Dermis microvascular lymphatic vessel endothelial cell (primary cell): ENCODE data around the gene ZNF385B. TPM values are rescaled to one million over a fixed set of nuclear protein-coding genes. Genes with fewer than 3 reads are reported as not detected.

Experiments
- DNase-seq, 2 donors: peaks; one replicate each; pipeline versions ENCODE4 v3.0.0 to v3.0.0-alpha.2; 2010; ENCODE audit warnings: low read depth in 2 of 2
- total RNA-seq: library from RNA; depleted of rRNA; stranded (reverse); fragments of >200 nt; gene quantifications from 2 replicates; pipeline ENCODE4 v1.2.1, GENCODE V29; 2014

The ZNF385B gene
- total RNA-seq, 1 donor from 2014 or later: not detected

GRCh38 chr2:179556425-179556824, 305.0 kb downstream of the ZNF385B start:
- no peak for DNase-seq

DNA sequence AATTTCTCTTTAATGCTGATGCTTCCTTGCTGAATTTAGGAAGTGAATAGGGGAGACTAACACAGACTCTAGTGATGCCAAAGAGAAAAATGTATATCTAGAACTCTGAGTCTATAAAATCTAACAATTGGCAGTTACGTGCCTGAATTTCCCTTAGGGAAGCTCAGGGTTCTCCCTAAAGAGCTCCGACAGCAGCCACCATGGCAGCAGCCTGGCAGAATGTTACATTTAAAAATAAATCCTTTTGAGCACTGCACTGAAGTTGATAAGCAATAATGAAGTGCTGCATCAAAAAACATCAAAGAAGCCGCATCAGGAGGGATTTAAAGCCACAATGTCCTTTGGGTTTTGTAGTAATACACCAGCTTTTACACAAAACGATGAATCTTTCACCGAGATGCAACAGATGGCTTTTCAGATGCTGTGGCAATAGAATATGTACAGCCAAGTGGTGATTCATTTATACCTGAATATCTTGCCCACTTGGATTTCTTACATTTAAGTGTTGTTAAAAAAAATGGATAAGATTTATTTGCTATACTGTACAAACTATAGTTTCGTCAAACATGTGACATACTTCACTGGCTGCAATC, 305.6 kb downstream of the ZNF385B start:
- no peak for DNase-seq

DNA sequence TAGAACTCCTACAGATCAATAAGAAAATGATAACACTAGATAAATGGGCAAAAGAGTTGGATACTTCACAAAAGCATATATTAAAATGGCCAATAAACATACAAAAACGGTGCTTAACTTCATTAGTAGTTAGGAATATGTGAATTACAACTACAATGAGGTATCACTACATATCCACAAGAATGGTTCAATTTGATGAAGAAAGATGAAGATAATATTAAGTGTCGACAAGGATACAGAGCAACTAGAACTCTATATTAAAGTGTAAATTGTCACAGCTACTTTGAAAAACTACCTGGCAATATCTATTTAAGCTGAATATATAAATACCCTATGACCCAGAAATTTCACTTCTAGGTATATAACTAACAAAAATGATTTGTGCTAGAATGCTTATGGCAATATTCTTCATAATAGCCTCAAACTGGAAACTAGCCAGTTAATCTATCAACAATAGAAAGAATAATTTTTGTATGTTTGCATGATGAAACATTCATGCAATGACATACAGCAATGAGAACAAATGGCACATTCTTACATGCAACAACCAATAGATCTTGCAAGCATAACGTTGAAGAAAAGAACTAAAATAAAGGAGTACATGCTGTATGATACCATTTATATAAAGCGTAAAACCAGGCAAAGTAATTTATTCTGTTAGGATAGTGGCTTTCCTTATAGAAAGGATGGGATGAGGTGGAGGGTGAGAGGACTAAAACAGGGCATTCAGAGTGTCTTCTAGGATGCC, 306.6 kb downstream of the ZNF385B start:
- DNase-seq: no peak

DNA sequence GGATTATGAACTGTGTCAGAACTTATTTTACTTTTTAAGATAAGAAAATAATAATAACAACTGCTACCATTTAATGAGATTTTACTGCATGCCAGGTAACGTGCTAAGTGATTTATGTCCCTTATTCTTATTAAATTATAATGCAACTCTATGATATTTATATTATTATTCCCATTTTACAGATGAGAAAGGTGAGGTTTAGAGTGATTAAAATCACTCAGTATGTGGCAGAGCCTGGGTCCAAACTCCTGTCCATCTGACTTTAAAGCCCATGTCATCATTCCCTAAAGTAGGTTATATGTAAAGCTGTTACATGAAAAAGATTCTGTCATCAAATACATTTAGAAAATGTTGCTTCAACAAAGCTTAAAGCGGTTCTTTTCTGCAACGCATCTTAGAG, 308.0 kb downstream of the ZNF385B start:
- DNase-seq: no peak

GRCh38 chr2:179551539-179552045, 309.8 kb downstream of the ZNF385B start:
- no peak for DNase-seq

DNA sequence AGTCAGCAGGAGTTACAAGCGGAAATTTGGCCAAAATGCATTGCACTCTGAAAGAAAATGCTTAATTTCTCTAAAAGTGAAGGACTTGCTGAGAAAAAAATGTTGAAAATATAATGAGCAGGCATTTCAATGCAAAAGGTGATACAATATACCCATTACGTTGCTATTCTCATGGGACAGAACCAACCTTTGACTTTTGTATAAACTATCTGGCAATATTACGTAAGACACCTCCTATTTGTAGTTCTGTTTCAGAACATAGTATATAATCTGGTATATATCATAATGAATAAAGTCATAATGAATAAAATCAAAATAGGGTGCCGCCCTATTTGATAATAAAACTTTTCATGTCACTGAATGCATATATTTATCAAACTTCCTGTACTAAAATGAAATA, 310.6 kb downstream of the ZNF385B start:
- no peak for DNase-seq

DNA sequence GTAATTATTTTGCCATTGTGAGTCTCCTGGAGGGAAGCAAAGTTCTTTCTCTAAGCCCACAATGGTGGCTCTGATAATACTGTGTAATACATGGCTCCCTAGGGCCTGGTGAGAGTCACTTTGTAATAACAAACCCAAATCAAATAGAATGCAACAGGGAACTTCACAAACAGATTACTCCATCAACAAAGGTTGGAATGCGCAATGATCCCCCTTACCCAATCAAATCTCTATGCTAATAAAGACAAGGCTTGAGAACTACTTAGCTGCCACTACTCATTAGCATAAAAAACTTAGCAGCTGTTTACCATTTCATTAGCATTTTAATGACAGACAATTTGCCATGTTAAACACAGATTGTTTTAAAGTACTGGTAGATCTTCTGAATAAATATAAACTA, 311.2 kb downstream of the ZNF385B start:
- DNase-seq: no peak

GRCh38 chr2:179546656-179547055, 314.8 kb downstream of the ZNF385B start:
- no peak for DNase-seq

DNA sequence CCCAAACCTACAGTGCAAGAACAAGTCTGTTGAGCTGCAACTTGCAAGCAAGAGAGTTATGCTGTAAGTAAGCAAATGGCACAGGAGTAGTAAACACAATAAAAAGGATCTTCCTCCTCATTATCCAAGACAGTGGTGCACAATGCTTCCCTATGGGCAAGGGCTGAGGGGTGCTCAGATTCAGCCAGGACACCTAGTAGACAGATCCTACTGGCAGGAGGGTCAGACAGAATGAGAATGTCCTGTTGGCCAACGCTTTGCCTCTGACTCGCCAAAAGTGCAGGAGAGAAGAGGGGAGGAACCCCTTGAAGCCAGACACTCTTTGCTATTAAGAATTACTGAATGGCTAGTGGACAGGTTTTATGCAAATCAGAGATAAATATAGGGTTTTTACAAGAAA, 316.4 kb downstream of the ZNF385B start:
- DNase-seq: no peak

GRCh38 chr2:179543361-179543901, 318.0 kb downstream of the ZNF385B start:
- DNase-seq: no peak

DNA sequence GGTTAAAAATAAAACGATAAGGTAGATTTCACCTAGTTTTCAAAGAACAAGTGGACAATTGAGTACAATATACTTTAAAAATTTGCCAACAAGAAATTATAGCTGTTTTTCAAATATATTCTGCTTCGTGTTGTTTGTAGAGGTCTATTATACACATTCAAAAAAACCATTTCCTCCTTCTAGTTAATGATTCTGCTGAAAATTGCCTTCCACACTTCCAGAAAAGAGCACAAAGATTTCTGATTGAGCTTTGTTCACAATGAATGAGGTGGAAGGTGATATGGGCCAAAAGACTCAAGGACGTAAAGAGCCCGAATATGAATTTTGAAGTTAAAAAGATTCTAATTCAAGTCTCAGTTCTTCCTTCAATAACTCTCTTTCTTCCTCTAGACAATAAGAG, 319.8 kb downstream of the ZNF385B start:
- no peak for DNase-seq

DNA sequence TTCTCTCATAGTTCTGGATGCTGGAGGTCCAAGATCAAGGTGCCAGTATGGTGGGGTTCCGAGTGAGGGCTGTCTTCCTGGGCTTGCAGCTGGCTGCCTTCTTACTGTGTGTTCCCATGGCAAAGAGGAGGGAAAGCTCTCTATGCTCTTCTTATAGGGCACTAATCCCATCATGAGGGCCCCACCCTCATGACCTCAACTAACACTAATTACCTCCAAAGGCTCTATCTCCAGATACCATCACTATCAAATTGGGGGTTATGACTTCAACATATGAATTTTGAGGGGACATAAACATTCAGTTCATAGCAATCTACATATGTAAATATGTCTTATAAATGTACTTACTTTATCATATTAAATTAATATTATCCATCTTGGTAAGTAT, 322.3 kb downstream of the ZNF385B start:
- no peak for DNase-seq

DNA sequence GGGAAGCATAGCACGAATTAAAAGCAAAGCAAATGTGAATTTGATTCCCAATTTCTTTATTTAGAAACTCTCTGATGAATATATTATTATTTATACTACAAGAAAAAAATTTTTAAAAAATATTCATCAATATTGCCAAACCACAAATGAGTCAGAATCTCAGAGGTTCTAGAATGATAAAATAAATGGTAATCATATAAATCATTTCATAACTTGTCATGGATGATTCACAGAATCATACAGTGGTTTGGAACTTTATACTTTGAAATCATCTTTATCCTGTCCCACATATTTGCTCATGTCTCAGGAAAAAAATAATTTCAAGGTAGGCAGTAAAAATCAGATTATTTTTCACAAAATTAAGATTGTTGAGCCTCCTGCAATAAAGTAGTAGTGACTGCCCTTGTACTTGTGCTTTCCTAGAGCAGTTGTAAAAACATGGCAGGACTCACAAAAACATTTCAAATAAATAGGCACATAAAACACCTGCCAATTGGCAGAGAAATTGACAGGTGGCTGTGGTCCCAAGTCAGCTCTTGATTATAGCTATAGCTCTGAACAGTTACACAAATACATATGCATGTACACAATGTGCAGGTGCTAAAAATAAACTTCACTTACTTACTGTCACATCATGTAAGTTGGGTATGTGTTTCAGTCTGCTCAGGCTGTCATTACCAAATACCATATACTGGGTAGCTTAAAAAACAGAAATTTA, 322.8 kb downstream of the ZNF385B start:
- DNase-seq: no peak

DNA sequence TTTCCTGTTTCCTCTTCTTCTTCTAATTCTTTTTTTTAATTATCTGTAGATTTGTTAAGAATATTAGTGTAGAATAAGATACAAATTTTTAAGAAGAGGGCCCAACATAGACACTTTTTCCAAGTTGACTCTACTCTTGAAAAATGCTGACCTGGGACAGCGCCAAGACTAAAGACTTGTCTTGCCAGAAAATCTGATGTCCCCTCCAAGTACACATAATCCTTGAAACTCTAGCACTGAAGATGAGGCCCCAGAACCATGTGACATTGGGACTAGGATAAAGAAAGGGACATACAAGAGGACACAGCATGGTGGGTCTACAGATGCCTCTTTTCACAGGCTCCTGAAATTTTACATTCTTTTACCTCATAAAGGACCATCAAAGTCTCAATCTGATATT, 325.2 kb downstream of the ZNF385B start:
- no peak for DNase-seq

GRCh38 chr2:179533875-179534274, 327.5 kb downstream of the ZNF385B start:
- DNase-seq: no peak

- no peak for DNase-seq
These were observed 328.5 kb downstream of the ZNF385B start for GRCh38 chr2:179532863-179533278.

DNA sequence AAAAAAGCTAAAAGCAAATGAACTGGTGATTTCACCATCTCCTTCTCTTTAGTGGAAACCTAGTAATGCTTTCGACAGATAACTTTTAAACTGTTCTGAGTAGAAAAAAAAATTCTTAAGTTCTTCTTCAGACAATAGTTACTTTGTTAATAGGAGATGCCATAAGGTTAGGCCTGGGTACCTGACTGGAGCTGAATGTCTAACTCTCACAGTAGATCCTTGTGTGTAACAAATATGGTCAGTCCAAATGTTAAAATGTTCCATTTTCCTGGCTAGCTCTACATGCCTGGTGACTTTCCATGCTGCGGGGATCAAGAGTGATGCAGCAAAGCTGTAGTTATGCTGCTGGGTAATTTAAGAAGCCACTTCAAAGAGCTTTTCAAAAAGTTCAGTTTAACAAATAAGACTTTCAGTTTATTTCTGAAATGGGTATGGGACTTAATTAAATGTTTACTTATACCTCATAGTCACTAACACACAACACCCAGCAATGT, 332.8 kb downstream of the ZNF385B start:
- DNase-seq: no peak

- no peak for DNase-seq
These were observed 336.1 kb downstream of the ZNF385B start for GRCh38 chr2:179525340-179525739.

DNA sequence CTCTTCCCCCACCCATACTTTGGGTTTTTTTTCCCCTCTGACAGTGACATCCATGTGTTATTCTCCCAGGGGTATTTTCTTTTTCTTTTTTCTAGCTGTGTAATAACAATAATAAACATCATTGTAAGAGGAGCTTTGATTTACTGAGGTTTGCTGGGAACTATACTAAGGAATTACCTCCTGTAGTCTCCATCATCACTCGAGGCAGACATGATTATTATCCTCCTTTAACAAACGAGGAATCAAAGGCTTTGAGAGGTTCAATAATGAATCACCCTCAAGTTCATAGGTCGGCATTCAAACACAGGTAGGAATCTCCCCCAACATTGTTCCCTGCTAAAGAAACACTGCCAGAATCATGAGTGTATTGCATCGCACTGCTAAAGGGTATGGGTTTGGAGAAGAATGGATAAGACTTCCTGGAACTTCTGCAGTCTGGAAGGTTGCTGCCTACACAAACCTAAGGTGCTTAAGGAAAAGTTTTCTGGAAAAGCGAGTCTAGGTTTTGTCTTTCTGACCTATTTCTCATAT, 336.5 kb downstream of the ZNF385B start:
- no peak for DNase-seq

DNA sequence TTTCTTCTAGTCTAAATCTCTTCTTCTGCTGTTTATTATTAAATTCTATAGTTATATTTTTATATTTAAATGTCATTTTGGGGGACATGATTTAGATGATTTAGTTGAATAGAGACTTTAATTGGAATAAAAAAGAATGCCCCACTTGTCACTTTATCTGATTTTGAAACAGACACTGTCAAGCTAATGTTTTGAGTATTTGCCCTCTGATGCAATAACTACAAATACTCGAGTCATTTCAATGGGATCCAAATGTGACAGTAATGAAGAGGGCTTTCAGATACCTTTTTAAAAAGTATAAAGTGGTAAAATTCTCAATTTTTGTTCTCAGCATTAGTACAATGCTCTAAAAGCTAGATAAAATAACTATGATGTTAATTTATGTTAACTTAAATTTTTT, 339.5 kb downstream of the ZNF385B start:
- DNase-seq: no peak

- DNase-seq: no peak
These were observed 342.6 kb downstream of the ZNF385B start for GRCh38 chr2:179518830-179519229.

- no peak for DNase-seq
These were observed 348.2 kb downstream of the ZNF385B start for GRCh38 chr2:179513181-179513580.
